ENCODE measurements around the gene KIF21A.

Gene KIF21A

GRCh38 chr12:39389399-39390150, 53.3 kb downstream of the KIF21A start:
- no peak for DNase-seq

- no peak for DNase-seq
These were observed 56.6 kb downstream of the KIF21A start for GRCh38 chr12:39386335-39386734.

- DNase-seq = no peak
These were observed 59.8 kb downstream of the KIF21A start for GRCh38 chr12:39383114-39383513.

GRCh38 chr12:39380090-39380489, 62.8 kb downstream of the KIF21A start:
- DNase-seq = no peak

- DNase-seq = no peak
These were observed 64.6 kb downstream of the KIF21A start for GRCh38 chr12:39378341-39378740.

GRCh38 chr12:39375206-39375808, 67.6 kb downstream of the KIF21A start:
- no peak for DNase-seq

GRCh38 chr12:39372929-39373328, 70.0 kb downstream of the KIF21A start:
- no peak for DNase-seq

GRCh38 chr12:39372204-39372925, 70.6 kb downstream of the KIF21A start:
- no peak for DNase-seq

GRCh38 chr12:39369756-39370155, 73.2 kb downstream of the KIF21A start:
- no peak for DNase-seq

- no peak for DNase-seq
These were observed 74.0 kb downstream of the KIF21A start for GRCh38 chr12:39368891-39369290.

- DNase-seq = no peak
These were observed 74.8 kb downstream of the KIF21A start for GRCh38 chr12:39368096-39368495.

GRCh38 chr12:39367494-39367893, 75.4 kb downstream of the KIF21A start:
- no peak for DNase-seq

GRCh38 chr12:39365364-39366001, 77.4 kb downstream of the KIF21A start:
- no peak for DNase-seq

- DNase-seq = no peak
These were observed 78.7 kb downstream of the KIF21A start for GRCh38 chr12:39364196-39364595.

GRCh38 chr12:39359645-39360044, 83.3 kb downstream of the KIF21A start:
- no peak for DNase-seq

GRCh38 chr12:39357041-39357440, 85.9 kb downstream of the KIF21A start:
- no peak for DNase-seq

- DNase-seq = no peak
These were observed 87.1 kb downstream of the KIF21A start for GRCh38 chr12:39355841-39356240.

- no peak for DNase-seq
These were observed 88.0 kb downstream of the KIF21A start for GRCh38 chr12:39354955-39355354.

GRCh38 chr12:39352471-39353017, 90.4 kb downstream of the KIF21A start:
- DNase-seq = no peak

- no peak for DNase-seq
These were observed 91.8 kb downstream of the KIF21A start for GRCh38 chr12:39351153-39351552.

GRCh38 chr12:39348941-39349626, 93.8 kb downstream of the KIF21A start:
- no peak for DNase-seq

GRCh38 chr12:39348523-39348922, 94.4 kb downstream of the KIF21A start:
- DNase-seq = no peak

GRCh38 chr12:39344926-39345325, 98.0 kb downstream of the KIF21A start:
- DNase-seq = no peak
